Right renal cortex interstitium (tissue), 3 donors: ENCODE results near the gene PLEKHH2. TPM values are rescaled to one million over a fixed set of nuclear protein-coding genes. Genes with fewer than 3 reads are reported as not detected.
"Not testable (repeated sequence)": the region's sequence is repeated elsewhere in the genome, so short reads cannot be mapped to it uniquely, and the experiment has no call there.

ENCODE experiments used
- DNase-seq, 3 donors: peaks; one replicate each; pipeline ENCODE4 v3.0.0-alpha.2; 2013; ENCODE audit warnings: low read depth in 3 of 3, low spot score in 2 of 3
- polyA plus RNA-seq, 3 donors: library from polyadenylated mRNA; unstranded; fragments of 120-200 nt; gene quantifications; one replicate each; pipeline ENCODE4 v1.2.1, GENCODE V29; 2013; ENCODE audit not compliant: insufficient read length in 3 of 3

Gene PLEKHH2
- polyA plus RNA-seq, 3 donors: 18.9 to 29.2 (median 20.1) TPM

DNA sequence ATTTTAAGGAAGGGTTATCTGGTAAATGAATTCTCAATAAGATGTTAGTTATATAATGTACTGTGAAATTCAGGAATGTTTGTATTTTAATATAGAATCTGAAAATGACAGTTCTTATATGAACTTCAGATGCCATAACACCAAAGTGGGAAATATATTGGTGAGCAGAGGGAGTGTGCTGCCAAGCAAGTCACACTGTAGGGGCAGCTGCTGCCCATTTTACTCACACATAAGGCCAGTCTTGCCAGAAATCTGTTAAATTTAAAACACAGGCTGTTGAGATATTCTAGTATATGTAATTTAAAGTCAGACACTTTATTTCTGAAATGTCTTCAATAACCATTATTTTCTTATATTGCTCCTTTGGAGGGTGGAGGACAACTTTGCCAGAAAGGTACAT is 73.8 kb downstream of the PLEKHH2 start:
- DNase-seq: no peak

DNA sequence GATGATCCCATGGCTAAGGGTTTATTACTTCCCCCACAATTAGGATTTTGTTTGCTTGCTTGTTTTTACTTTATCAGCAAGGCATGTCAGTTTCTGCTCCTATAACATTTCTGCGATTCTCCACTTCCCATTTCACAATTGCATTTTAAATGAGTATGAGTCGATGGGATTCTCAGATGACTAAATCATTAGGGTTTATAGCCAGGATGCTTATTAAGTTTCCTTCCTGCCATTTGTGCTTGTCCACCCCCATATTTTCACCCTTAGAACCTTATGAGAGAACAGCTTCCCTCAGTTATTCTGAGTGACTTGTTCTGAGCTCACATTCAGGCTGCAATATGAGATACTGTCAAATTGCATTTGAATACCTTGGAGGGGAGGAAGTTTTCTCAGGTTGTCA is 77.1 kb downstream of the PLEKHH2 start:
- DNase-seq: no peak

DNA sequence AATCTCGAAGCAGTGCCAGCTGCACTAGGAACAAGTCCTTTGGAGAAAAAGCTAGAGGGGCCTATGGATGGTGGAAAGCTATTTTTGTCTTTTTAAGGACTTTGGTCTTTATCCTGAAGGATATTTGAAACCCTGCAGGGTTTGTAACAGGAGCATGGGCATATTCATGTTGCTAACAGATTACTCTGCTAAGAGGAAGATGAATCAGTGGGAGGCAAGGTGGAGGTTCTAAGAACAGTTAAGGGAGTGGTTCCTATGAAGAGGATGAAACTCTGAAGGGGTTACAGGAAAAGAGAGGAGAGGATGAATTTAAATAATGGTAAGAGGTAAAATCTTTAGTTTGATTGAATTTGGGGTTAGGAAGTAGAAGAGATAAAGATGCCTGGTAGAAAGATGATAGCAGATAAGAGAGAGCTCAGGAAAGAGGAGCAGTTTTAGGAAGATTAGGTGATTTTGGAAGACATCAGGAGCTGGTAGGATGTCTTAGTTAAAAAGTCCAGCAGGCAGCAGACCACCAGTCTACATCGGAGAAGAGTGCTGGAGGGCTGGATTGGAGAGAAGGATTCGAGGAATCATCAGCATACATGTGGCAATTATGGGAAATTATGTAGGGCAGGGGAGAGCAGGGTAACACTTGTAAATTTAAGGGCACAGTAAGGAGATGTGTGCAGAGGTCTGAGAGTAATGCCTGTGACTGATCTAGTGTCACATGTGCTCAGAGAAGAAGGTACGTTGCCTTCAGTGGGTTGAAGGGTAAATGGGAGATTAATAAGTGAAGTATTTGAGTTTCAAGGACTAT is 78.4 kb downstream of the PLEKHH2 start:
- no peak for DNase-seq

DNA sequence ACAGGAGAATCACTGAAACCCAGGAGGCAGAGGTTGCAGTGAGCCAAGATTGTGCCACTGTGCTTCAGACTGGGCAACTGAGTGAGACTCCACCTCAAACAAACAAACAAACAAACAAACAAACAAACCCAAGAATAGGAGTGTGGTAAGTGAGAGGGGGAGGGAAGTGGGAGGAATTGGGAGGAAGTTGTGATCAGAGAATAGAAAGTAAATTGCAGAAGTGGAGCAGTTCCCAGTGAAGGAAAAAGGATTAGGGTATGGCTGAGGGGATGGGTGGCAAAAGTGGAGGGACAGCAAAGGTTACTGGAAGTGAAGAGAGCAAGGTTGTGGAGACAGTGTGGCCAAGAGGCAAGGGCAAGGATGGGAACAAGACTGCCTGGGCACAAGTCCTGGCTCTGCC is 80.3 kb downstream of the PLEKHH2 start:
- DNase-seq: no peak

DNA sequence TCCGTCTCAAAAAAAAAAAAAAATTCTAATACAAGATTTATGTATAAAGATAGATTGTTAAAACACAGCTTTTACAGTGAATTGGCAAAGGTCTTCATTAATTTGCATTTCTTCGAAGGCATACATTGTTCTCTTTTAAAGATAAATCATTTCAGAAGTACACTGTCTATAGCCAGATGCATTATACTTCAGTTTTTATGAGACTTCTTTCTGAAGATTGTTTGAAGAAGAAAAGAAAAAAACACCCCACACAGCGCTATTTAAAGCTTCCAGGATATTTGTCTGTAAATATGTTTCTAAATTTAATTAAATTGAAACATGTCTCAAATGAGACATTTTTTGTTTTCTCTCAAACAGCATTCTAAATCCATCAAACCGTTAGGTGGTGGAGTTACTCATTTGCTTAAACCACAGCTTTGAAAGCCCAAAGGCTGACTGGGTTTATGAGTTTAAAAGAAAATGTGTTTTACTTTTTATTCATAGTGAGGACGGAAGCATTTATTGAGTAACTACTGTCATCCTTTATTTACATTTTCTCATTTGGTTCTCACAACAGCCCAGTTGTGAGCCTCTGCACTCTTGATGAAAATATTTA is 81.6 kb downstream of the PLEKHH2 start:
- no peak for DNase-seq

DNA sequence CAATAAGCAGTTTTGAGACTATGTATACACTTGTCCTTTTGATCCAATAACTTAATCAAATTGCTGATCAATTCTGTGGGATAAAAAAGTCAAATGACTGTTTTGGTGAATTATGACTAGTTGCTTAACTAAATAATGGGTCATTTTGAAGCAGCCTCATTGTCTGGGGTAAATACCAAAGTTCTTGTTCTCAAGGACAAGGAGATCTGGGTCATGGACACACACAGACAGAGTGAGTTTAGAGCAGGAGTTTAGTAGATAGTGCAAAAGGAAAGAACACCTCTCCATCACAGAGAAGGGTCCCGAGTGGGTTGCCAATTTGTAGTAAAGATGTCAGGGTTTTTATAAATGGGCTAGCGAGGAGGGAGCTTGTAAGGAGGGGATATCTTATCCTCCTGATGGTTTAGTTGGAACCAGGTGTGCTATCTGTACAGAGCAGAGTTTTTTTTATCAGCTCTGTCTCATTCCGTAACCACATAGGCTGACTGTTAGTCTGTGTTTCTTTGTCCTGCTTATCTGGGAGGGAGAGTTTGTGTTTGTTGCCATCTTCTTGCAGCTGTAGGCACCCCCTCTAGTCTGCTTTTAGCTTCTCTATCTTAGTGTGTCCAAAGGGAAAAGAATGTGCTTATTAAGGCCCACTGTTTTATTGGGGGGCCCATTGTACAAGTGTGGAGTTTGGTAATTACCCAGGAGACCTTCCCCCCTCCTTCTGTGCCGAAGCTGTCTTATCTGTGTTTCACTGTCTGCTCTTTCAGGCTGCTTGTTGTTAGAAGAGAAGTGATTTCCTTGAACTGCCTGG is 87.9 kb downstream of the PLEKHH2 start:
- no peak for DNase-seq

DNA sequence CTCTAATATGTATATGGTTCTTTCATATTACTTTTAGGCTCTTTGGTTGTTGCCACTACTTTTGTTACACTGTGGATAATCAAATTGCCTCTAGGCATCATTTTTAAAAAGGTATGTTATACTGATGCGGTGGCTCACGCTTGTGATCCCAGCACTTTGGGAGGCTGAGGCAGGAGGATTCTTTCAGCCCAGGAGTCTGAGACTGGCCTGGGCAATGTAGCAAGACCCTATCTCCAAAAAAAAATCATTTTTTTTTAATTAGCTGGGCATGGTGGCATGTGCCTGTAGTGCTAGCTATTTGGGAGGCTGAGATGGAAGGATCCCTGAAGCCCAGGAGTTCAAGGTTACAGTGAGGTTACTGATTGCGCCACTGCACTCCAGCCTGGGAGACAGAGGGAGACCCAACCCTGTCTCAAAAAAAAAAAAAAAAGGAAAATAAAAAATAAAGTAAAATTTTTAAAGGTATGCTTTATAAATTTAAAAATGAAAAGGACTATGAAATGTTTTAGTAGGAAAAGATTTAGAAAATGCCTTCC is 88.7 kb downstream of the PLEKHH2 start:
- no peak for DNase-seq

DNA sequence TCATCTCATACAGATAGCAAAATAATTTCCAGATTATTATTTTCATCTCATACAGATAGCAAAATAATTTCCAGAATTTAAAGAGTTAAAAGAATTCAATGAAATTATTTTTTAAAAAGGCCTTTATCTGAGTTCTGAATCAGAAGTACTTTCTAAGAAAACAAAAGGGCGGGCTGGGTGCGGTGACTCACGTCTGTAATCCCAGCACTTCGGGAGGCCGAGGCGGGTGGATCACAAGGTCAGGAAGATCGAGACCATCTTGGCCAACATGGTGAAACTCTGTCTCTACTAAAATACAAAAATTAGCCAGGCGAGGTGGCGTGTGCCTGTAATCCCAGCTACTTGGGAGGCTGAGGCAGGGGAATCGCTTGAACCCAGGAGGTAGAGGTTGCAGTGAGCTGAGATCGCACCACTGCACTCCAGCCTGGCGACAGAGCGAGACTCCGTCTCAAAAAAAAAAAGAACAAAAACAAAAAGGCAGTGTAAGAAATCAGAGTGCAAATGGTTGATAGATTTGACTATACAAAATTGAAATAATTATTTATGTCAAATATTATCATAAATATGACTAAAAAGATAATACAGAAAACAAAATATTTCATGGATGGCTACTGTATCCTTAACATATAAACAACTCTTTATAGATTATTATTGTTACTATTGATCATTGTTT is 90.0 kb downstream of the PLEKHH2 start:
- DNase-seq: not testable (repeated sequence)

DNA sequence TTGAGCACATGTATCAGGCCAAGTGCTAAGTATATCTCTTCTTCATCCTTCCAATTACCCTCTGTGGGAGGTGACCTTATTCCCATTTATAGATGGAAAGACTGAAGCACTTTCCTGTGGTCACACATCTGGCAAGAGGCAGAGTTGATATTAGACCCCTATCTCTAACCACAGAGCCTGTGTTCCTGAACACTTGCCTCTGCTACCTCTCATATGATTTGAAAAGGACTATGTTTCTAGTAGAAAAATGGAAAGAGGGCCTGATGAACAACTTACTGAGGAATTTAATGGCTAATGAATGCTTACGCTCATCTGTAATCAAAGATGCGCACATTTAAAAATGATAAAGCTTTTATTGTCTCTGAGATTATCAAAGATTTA is 90.6 kb downstream of the PLEKHH2 start:
- DNase-seq: no peak

DNA sequence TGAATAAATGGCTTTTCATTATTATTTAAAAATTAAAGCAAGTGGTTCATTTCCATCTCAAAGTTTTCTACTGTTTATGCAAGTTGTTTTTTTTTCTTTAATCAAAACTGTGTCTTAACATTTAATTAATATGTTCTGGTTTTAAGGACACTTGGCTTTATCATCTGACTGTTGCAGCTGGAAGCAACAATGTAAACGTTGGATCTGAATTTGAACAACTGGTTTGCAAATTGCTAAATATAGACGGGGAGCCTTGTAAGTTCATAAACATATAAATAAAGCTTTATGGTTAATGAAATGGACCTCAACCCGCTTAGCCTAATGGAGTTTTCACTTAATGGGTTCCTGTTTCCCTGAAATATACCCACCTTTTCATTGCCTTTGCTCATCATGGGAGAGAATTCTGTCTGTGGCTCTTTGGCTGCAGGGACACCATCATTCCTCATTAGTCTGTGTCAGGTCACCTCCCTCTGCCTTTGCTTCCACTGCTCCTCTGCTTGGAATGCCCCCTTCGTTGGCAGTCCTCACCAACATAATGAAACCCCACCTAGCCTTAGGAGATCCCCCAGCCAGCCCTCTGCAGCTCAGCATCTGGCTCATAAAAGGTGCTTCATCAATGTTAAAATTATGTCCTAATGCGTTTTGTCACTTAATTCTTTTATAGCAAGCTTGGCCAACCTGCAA is 92.6 kb downstream of the PLEKHH2 start:
- no peak for DNase-seq

DNA sequence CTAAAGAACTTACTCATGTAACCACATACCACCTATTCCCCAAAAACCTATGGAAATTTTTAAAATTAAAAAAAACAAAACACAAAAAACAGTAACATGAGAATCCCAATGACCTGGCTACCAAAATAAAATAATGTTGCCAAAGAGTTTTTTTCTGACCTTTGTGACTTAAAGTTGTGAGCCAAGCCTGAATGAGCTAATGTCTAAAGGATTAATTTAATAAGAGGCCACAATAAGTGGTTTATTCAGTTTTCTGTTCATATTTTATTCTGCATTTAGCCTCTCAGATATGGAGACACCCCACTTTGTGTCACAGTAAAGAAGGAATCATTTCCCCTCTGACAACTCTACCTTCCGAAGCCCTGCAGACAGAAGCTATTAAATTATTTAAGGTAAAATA is 94.2 kb downstream of the PLEKHH2 start:
- DNase-seq: no peak

DNA sequence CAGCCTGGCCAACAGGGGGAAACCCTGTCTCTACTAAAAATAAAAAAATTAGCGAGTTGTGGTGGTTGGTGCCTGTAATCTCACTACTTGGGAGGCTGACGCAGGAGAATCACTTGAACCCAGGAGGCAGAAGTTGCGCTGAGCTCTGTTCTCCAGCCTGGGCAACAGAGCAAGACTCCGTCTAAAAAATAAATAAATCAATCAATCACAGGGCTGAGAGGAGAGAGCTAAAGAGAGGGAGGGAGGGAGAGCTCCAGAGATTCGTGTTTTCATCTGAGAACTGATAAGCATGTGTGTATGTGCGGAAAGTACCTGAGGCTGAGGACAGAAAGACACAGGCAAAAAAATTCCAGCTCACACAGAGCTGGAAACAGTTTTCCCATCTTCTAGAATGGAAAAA is 99.6 kb downstream of the PLEKHH2 start:
- no peak for DNase-seq

DNA sequence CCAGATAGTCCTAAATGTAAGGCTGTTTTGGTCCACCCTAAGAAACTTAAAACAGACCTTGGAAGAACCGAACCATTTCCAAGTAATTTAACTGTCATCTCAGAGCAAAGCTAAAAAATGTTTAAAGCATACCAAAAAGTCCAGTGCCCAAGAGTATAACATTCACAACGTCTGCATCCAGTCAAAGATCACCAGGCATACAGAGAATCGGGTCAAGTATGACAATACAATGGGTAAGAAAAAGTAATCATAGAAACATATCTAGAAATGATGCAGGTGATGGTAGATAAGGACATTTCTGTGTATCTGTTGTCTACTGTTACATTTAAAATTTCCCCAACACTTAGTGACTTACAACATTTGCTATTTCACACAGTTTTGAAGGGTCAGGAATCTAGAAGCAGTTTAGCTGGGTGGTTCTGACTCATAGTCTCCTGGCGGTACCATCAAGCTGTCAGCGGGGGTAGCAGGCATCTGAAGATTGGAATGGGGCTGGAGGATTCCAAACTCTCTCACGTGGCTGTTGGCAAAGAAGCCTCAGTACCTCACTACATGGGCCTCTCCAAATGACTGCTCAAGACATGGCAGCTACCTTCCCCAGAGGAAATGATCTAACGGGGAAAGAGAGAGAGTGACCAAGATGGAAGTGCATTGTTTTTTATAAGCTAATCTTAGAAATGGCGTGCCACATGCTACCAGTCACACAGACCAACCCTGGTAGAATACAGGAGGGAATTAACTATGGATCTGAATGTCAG is 100.2 kb downstream of the PLEKHH2 start:
- DNase-seq: no peak

DNA sequence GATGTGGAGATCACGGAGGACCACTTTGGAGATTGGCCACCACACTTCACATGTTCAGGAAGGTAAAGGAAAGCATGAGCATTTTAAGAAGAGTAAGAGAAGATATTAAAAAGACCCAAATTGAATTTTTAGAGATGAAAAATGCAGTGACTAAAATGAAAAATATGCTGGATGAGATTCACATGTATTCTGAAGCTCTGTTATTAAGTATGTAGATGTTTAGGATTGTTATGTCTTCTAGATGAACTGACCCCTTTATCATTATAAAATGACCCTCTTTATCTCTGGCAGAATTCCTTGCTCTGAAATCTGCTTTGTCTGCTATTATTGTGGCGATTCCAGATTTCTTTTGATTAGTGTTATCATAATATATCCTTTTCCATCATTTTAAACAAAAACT is 100.8 kb downstream of the PLEKHH2 start:
- DNase-seq: no peak

DNA sequence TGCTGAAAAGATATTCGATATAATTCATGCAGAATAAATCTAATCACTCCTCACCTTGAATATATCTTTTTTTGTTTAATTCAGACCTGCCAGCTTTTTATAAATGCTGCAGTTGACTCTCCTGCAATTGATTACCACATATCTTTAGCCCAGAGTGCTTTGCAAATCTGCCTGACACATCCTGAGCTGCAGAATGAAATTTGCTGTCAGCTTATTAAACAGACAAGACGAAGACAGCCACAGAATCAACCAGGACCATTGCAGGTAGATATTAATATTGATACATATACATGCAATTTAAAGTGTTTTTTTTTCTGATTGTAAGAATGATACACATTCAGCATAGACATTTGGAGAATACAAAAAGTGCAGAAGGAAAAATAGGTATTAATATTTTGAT is 101.2 kb downstream of the PLEKHH2 start:
- DNase-seq: no peak

DNA sequence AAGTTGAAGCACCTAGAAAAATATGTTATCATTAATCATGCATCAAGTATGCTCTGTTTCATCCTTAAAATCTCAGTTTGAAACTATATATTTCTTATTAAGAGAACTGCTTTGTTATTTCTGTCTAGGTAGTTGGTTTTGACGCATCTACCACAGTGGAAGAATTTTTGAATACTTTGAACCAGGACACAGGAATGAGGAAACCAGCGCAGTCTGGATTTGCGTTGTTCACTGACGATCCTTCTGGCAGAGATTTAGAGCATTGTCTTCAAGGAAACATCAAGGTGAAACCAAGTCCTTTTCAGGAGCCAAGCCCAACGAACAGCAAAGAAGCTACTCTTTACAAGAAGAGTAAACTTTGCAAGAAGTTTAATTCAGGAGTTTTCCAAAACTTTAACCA is 106.6 kb downstream of the PLEKHH2 start:
- DNase-seq: no peak

DNA sequence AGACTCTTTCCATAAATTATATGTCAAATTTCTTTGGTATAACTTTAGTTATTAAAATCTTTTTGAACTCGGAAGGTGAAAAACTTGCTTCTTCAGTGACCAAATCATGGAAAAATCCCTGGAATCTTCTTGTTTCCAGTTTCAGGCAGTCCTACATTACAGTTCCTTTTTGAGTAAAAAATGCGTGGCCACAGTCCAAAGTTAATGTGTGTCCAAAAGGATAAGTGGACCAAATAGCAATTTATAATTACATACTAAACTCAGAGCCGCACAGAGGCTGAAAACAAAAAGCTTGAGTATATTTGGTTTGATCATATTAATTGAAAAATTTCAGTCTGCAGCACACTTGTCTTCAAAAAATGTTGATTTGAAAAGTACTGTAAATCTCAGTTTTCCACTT is 108.4 kb downstream of the PLEKHH2 start:
- DNase-seq: peak in 1 of 3 donors; percentile 50

DNA sequence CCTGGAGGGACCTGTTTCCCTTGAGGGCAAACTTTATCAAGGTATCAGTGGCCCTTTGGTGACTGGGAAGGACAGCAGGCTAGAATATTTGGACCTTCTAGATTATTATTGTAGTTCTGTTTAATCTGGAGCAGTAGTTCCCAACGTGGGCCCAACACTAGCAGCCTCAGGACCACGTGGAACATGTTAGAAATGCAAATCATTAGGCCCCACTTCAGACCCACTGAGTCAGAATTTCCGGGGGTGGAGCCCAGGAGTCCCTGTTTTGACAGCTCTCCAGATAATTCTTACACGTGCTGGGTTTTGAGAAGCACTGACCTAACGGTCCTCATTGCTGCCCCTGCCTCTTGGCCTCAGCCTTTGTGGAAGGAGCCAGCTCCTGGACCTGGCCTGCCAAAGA is 111.3 kb downstream of the PLEKHH2 start:
- DNase-seq: no peak

DNA sequence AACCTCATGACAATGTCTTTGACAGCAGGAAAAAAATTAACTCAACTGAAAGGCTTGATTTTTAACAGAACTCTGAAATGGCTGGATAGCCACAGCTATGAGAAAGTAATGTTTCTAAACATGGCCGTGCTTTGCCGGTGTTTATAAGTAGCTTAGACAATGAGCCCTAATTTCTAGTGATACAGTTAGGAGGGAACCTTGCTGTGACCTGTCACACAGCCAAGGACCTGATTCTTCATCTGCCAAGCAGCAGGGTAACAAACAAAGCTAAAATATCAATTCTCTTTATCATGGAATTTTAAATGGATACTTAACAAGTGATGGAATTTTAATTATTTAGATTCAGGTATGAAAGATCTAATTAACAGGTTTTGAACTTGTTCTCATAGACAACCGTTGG is 112.5 kb downstream of the PLEKHH2 start:
- DNase-seq: no peak
